HG03159 (cell line): Measurements from ENCODE around the gene PSENEN.

Source experiments
- ATAC-seq: cut with Tn5 transposase; IDR thresholded peaks from one replicate; pipeline ENCODE4 v1.9.1; 2021; ENCODE audit warnings: mild to moderate bottlenecking, moderate library complexity; ENCODE audit not compliant: unreplicated experiment

PSENEN gene

GRCh38 chr19:35745328-35746086, at the start of gene PSENEN, which contains the start of gene U2AF1L4:
Gene PSENEN, plus strand, starts transcription at chr19:35745651. Its CDS starts 280 bp downstream, at chr19:35745931.
Gene U2AF1L4, minus strand, starts transcription at chr19:35745418. Its CDS starts 27 bp downstream, at chr19:35745391.
- ATAC-seq: peak; percentile 42

GRCh38 chr19:35695895-35696422, 49.5 kb upstream of the PSENEN start:
- ATAC-seq: no peak

GRCh38 chr19:35696835-35697234, 48.6 kb upstream of the PSENEN start:
- no peak for ATAC-seq

- peak; percentile 95 for ATAC-seq
Observed at GRCh38 chr19:35702223-35703012, 43.0 kb upstream of the PSENEN start.

GRCh38 chr19:35703343-35703742, 42.1 kb upstream of the PSENEN start:
- ATAC-seq: no peak

GRCh38 chr19:35704218-35704617, 41.2 kb upstream of the PSENEN start, which contains the start of gene ZBTB32:
Gene ZBTB32, plus strand, starts transcription at chr19:35704558. Its CDS starts 10,069 bp downstream, at chr19:35714627.
- ATAC-seq: no peak

- no peak for ATAC-seq
Observed at GRCh38 chr19:35708391-35708790, 37.1 kb upstream of the PSENEN start.

- ATAC-seq: no peak
Observed at GRCh38 chr19:35710784-35711723, 34.4 kb upstream of the PSENEN start.

GRCh38 chr19:35712567-35713505, 32.6 kb upstream of the PSENEN start:
- no peak for ATAC-seq

GRCh38 chr19:35713506-35713850, 32.0 kb upstream of the PSENEN start:
- ATAC-seq: no peak

- ATAC-seq: no peak
Observed at GRCh38 chr19:35713904-35714495, 31.5 kb upstream of the PSENEN start.

GRCh38 chr19:35714601-35715354, 30.7 kb upstream of the PSENEN start:
- ATAC-seq: no peak

- no peak for ATAC-seq
Observed at GRCh38 chr19:35715355-35715809, 30.1 kb upstream of the PSENEN start.

GRCh38 chr19:35715981-35716800, 29.3 kb upstream of the PSENEN start:
- ATAC-seq: no peak

- peak; percentile 55 for ATAC-seq
Observed at GRCh38 chr19:35716801-35717664, 28.4 kb upstream of the PSENEN start.

GRCh38 chr19:35717665-35718344, 27.6 kb upstream of the PSENEN start, which contains the start of gene KMT2B:
Gene KMT2B, plus strand, starts transcription at chr19:35718003. Its CDS starts 16 bp downstream, at chr19:35718019.
- no peak for ATAC-seq
